ENCODE data around the gene IP6K1.

DNA sequence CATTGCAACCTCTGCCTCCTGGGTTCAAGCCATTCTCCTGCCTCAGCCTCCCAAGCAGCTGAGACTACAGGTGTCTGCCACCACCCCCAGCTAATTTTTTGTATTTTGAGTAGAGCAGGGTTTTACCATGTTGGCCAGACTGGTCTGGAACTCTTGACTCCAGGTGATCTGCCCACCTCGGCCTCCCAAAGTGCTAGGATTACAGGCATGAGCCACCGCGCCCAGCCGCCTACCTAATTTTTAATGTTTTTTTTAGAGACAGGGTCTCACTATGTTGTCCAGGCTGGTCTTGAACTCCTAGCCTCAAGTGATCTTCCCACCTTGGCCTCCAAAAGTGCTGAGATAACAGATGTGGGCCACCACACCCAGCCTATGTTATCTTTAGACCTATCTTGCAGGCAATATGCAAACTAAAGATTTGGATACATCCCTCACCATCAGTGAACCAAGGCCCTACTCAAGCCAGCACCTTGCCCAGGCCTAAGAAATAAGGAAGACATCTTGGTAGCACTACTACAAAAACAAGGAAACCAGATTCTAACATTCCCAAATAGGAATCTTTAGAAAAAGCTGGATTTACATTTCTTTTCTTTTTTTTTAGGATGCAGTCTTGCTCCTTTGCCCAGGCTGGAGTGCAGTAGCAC is 56.3 kb downstream of the IP6K1 start:
- TF ChIP-seq, protein P1, sequence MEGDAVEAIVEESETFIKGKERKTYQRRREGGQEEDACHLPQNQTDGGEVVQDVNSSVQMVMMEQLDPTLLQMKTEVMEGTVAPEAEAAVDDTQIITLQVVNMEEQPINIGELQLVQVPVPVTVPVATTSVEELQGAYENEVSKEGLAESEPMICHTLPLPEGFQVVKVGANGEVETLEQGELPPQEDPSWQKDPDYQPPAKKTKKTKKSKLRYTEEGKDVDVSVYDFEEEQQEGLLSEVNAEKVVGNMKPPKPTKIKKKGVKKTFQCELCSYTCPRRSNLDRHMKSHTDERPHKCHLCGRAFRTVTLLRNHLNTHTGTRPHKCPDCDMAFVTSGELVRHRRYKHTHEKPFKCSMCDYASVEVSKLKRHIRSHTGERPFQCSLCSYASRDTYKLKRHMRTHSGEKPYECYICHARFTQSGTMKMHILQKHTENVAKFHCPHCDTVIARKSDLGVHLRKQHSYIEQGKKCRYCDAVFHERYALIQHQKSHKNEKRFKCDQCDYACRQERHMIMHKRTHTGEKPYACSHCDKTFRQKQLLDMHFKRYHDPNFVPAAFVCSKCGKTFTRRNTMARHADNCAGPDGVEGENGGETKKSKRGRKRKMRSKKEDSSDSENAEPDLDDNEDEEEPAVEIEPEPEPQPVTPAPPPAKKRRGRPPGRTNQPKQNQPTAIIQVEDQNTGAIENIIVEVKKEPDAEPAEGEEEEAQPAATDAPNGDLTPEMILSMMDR (conservative IDR thresholded peaks at IDR 0.05): no peak
- TF ChIP-seq ZFX (IDR thresholded peaks at IDR 0.05): no peak
